ENCODE results near the gene RASSF4.

The RASSF4 gene, protein sequence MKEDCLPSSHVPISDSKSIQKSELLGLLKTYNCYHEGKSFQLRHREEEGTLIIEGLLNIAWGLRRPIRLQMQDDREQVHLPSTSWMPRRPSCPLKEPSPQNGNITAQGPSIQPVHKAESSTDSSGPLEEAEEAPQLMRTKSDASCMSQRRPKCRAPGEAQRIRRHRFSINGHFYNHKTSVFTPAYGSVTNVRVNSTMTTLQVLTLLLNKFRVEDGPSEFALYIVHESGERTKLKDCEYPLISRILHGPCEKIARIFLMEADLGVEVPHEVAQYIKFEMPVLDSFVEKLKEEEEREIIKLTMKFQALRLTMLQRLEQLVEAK

DNA sequence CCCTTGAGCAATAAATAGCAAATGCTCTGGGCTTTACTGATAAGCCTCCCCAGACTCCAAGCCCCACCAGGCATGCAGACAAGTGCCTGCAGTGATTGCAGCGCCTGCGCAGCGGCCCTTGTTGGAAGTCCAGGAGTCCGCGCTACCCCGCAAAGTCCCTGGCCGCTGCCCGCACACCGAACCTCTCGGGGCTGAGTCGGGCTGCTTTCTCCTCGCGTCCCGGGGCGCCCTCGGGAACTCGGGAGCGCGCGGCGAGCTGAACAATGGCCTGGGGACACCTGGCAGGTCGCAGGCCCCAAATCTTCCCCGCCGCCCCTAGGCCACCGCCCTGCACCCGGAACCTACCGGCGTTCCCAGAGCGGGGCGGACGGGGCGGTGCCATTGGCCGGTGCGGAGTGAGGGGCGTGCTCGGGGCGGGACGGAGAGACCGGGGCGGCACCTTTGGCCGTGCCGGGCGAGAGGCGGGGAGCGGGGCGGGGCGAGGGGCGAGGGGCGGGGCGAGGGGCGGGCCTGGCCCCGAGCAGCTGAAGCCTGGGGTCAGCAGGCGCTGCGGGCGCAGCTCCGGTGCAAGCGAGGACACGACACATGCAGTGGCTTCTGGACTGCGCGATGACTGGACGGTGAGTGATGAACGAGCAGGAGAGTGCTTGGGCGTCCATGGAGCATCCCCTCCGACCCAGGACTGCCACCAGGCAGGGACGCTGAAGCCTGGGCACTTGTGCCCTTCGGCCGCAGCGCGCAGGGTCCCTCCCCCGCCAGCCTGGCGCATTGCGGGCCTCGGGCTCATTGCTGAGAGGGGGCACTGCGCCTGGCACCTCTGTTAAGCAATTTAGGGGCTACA is at the start of gene RASSF4:
Gene RASSF4 (plus strand): TSS at position 556 of the 841 bp plus-strand sequence. CDS start 10,401 bp downstream, outside the sequence.
- peak; percentile 97 for DNase-seq

DNA sequence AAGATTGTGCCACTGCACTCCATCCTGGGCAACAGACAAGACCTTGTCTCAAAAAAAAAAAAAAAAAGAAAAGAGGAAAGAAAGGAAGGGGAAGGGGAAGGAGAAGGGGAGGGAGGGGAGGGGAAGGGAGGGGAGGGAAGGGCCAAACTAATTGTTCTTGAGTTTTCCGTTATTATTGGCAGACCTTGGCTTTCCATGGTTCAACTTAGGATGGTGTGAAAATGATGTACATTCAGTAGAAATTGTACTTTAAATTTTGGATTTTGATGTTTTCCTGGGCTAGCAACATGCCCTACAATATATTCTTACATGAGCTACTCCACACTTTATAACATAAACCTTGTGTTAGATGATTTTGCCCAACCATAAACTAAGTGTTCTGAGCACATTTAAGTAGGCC is 49.7 kb upstream of the RASSF4 start:
- DNase-seq = no peak

DNA sequence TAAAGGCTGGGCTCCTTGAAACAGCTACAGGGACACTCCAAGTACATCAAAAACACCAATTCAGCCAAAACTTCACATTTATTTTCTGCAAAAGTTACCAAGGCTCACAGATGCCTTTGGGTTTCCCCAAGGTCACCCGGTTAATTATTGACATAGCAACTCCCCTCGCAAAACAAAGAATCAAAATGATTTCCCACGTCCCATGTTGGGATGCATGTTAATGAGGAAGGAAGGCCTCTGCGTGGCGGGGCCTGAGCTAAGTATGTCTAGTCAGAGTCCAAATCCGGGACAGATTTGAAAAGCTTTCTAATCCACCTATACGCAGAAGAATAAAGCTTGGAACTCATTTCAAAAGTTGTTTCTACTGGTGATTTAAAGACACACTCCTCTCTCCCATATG is 49.0 kb upstream of the RASSF4 start:
- no peak for DNase-seq

- no peak for DNase-seq
These were observed 48.5 kb upstream of the RASSF4 start, which contains the start of gene TMEM72 for GRCh38 chr10:44911081-44911540. Gene TMEM72 (plus strand): TSS chr10:44911337. CDS start chr10:44911513, 176 bp downstream.

DNA sequence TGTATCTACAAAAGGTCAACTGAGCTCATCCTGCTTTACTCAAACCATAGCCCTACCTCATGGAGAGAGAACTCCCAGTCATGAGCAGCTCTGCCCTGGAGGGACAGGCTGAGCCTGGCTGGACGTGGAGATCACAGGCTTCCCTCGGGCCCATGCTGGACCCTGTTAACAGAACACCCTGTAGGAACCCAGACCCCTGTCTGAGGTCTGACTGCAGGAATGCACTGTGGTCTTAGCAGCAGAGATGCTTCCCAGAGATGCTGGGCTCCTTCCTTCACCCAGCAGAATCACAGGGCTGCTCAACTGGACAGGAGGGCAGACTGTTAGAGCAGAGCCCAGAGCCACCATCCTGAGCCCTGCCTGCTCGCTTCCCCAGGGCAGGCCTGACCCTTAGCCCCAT is 47.7 kb upstream of the RASSF4 start:
- no peak for DNase-seq

DNA sequence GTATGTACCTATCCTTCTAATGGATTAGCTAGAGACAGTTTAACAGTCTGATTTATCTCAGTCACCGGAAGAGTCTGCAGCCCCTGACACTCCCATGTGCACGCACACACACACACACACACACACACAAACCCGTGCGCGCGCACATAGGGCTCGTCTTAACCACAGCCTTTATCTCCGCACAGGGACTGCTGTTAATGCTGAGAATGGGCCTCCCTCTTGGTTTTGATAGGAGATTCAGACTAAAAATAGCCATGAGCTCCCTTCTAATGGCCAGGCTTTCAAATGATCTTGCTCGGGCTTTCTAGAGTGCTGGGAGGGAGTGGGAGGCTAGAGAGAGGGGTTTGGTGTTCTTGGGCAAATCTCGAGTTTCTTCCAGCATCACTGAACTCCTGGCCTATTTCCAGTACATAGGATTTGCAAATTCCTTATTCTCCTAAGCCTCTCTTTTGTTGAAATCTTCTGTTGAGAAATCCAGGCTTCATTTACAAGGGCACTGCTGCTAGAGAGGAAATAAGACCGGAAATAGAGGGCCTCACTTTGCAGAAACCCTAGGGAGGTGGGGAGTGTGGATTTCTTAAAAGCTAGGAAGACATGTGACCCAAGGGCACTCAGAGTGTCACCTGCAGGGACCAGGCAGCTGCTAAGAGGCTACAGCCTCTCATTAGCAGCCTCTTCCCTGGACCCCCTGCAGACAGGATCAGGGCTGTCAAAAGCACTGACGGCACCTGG is 46.1 kb upstream of the RASSF4 start:
- DNase-seq = peak; percentile 45

DNA sequence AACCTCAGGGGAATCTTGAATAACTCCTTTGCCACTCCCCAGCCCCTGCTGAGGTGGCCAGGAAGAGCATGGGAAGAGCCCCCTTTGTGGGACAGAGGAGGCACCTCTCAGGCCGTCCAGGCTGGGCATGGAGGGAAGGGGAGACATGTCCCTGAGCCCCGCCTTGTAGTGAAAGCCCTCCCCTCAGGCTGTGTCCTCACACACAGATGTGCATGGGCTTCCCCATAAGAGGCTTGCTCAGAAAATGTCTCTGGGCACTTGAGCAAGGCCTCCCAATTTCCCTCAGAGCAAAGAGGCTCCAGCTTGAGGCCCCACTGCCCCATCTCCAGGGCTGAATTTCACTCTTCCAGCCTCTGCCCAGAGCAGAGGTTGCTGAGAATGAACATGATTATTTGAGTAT is 44.7 kb upstream of the RASSF4 start:
- DNase-seq = no peak

- DNase-seq = no peak
These were observed 43.2 kb upstream of the RASSF4 start for GRCh38 chr10:44916429-44916828.

DNA sequence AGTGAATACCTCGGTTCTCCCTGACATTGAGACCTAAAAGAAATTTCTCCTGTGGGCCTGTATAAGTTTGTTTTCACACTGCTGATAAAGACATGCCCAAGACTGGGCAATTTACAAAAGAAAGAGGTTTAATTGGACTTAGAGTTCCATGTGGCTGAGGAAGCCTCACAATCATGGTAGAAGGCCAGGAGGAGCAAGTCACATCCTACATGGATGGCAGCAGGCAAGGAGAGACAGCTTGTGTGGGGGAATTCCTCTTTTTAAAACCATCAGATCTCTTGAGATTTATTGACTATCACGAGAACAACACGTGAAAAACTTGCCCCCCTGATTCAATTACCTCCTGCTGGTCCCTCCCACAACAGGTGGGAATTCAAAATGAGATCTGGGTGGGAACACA is 41.8 kb upstream of the RASSF4 start:
- no peak for DNase-seq

GRCh38 chr10:44920252-44920651 is 39.4 kb upstream of the RASSF4 start:
- DNase-seq = no peak

DNA sequence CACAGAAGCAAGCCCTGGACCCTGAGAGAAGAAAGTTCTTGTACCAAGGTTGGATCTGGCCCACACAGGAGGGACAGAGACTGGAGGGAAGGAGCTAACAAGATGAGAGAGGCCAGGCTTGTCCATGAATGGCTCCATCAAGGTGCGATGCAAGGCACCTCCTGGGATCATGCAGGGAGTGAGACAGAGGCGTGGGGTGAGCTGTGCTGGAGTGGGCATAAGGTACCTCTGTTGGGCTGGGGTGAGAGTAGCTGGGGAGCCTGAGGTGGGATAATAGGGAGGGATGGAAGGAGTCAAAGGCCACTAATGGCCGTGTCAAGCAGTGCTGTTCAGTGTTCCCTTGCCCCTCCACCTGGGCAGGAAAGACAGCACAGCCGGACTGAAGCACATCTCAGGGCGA is 38.5 kb upstream of the RASSF4 start:
- DNase-seq = no peak

DNA sequence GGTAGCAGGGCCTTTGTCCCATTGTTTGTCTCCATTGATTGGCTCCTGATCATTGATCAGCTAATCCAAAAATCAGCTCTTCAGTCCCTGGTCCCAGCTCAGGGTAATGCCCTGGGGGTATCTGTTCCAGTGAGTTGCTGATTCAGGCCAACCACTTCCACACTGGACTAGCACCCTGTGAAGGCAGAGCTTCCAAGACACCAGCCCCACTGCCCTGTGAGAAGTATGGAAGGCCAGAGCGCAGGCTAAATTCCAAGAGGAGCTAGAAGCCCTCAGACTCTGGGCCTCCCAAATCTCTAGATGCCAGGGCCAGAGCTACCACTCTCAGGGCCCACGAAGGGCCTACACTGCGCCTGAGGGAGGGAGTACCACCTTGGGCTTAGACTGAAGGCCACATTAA is 38.1 kb upstream of the RASSF4 start:
- no peak for DNase-seq

DNA sequence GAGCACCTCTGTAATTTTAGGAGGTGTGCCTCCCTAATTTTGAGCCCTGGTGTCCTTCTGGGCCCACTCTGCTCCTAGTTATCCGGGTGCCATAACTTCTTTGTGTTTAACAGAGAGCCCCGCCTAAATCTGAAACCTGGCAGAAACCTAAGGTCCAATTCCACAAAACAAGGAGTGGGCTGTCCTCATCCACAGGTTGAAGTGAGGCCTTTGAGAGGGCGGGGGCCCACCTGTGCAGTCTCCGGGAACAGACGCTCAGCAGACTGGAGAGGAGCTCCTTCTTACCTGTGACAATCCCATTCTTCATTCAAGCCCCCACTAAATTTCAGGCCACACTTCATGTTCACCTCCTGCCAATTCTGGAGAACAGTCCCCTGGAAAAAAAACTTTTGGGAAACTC is 37.6 kb upstream of the RASSF4 start:
- DNase-seq = no peak

DNA sequence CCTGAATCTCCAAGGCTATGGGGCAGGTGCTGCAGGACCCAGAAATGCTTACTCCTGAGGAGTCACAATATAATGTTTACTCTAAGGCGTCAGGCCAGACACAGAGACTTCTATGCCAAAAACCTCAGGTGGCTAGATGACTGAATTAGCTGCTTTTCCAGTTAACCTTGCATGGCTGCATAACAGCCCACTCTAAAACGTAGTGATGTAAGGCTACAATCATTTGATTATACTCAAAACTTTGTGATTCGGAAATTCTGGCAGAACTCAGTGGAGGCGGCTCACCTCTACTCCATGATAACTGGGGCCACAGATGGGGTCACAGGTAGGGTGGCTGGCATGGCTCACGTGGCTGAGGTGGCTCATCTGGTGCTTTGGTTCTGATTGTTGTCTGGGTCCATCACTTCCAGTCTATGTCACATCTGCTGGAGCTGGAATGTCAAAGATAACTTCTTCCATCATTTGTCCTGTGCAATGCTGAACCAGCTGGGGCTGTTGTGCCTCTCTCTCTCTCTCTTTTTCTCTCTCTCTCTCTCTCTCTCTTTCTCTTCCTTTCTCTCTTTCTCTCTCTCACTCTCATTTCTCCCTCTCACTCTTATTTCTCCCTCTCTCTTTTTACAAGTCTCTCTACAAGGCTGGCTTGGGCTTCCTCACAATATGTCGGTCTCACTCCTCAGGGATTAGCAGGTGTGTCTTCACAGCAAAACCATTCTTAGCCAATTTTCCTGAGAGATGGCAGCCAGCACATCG is 36.6 kb upstream of the RASSF4 start:
- no peak for DNase-seq

- no peak for DNase-seq
These were observed 36.0 kb upstream of the RASSF4 start for GRCh38 chr10:44923611-44924010.

GRCh38 chr10:44924261-44925040 is 35.2 kb upstream of the RASSF4 start:
- DNase-seq = no peak

DNA sequence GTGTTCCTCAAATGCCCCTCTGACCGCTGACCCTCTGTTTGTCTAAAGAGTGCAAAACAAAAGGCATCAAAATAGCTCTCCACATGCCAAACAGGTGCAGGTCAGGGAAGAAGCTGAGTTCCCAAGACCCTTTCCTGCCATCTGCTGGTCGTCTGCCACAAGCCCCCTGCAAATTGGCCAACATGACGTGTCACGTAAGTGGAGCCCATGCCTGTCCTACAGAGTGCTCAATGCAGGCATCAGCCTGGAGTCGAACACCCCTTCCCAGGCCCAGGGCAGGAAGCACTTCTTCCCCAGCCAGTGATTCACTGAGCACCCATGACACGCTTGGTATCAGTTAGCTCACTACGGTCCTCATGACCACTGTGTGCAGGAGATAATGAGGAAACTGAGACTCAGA is 34.4 kb upstream of the RASSF4 start:
- DNase-seq = no peak

DNA sequence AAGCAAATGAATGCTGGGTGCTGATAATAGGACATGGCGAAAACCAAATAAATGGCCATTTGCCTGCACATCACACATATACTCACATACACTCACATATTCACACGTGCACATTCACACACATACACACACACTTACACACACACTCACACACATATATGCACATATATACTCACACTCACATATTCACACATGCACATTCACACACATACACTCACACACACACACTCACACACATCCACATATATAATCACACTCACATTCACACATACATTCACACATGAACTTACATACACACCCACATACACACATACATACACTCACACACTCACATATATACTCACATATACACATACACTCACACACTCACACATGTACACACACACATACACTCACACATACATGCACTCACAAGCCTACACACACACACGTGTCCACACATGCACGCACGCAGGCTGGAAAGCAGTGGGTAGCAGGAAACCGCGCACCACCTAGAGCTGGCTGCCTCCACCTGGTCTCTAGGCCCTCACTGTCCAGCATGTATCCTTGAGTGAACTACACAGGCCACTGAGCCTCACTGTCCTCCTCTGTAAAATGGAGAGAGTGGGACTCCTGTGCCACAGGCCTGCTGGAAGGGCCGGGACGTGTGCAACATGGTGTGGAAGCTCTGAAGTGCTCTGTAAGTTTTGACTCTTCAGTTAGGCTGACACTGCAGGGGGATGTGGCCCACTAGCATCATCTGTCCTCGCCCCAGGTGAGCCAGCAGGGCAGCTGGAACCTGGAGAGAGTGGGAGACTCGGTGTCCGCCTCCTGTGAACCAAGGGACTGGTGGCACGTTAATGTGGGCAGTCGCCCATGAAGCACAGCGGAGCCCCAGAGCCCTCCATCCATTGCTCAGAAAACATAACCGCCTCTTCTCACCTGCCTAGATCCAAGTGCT is 33.5 kb upstream of the RASSF4 start:
- DNase-seq = no peak

DNA sequence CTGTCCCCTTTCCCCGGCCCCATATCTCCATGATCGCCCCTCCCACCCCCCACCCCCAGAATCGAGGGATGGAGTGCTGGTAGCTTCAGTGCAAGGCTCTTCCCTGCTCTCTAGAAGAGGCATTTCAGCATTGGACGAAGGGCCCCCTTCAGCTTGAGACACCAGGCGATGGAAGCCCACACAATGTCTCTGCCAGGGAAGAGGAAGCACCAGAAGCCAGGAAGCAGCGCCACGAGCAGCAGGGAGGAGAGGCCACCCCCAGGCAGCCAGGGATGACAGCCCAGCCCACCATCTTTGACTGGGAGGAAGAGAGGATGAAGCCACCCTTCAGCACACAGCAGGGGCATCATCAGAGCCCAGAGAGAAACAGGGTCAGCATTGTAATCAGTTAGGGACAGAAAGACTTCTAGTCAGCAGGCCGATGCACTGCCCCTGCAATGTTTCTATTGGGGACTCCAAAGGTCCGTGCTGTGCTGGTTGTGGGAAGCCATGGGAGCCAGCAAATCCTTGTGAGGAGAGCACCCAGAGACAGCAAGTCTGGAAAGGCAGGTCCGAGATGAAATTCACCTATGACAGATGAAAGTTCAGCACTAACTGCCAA is 32.8 kb upstream of the RASSF4 start:
- DNase-seq = no peak

DNA sequence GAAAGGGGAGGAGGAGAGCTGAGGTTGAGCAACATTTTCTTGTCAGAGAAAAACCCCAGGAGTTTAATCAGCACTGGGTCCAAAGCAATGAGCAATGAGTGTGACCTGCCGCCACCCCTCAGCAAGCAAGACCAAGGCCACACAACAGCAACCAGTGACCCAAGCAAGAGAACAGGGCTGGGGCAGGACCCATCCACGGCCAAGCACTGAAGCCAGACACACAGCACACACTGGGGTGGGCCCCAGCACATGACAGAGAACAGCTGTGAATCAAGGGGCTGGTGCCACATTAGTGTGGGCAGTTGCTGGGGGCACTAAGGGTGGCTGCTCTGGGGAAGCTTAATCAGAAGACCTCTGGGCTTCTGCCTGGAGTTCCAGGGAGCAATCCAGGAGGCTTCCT is 32.2 kb upstream of the RASSF4 start:
- no peak for DNase-seq
